ENCODE results near the gene GDPD1.

- TF ChIP-seq CTCF (IDR thresholded peaks at IDR 0.05; ENCODE audit: low read depth, low read length, poor library complexity, severe bottlenecking) (no peak), EZH2phosphoT487 (IDR thresholded peaks at IDR 0.05; ENCODE audit: borderline replicate concordance, low read length) (no peak)
Observed at GRCh38 chr17:59175076-59175475, 45.2 kb upstream of the GDPD1 start.

Data from DOHH2 (cell line).